Eye (tissue), 1 donor: Measurements from ENCODE around the gene SFMBT2.
"Not testable (repeated sequence)": the region's sequence is repeated elsewhere in the genome, so short reads cannot be mapped to it uniquely, and the experiment has no call there.

Experiments used
- DNase-seq: peaks from one replicate; pipeline ENCODE4 v3.0.0-alpha.2; 2015

SFMBT2 gene

DNA sequence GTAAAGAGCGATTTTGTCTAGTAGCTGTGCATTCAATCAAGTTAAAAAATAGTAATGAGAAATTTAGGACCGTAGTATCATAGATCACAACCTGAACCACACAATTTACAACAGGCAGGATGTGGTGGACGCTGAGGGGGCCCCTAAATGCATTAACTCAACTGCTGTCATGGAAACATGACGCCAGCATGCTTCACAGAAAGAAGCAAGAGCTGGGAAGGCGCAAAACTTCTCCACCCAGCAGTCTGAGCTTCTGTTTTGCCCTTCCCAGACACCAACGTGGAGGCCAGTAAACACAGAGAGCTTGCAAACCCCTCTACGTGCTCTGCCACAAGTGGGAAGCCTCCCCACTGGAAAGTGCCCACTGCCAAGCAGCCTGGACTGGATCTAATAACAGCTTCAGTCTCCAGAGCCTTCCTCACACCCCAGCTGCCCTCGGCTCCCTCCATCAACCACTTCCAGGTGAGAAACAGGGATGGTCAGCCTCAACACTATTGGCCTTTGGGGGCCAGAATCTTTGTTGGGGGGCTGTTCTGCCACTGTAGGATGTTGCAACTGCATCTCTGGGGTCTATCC, 151.8 kb downstream of the SFMBT2 start:
- DNase-seq, result no peak

- no peak for DNase-seq
These were observed 155.3 kb downstream of the SFMBT2 start for GRCh38 chr10:7255517-7255916.

DNA sequence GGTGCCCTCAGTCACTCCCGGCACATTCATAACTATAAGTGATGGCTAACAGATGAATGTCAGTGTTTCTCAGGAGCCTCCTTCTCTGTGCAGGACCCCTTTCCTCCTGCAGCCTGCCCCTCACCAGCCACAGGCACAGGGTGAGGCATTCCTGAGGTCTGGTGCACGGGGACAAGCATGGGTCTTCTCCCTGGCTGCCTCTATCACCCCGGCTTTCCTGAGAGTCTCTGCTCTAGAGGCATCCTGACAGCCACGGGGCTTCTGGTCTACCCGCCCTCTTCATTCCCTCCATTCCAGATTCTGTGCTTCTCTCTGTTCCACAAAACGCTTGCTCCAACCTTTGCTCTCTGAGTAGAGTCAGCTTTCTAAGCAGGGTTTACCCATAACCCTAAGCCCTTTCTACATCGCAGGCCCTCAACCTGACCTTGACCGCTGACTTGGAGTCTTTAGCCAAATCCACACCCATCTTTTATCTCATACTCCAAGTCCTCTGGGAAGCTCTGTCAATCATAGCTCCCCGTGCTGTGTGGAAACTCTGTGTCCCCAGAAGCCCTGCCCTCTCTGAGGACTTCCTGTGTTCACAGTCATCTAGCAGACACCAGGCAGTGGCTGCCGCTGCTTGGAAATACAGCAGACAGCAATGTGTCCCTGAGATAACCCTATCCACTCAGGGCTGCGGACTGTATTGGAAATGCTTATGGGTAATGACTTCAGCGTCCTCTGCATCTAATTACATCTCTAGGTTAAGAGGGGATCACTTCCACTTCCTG, 159.0 kb downstream of the SFMBT2 start:
- no peak for DNase-seq

- no peak for DNase-seq
These were observed 160.6 kb downstream of the SFMBT2 start for GRCh38 chr10:7250236-7250635.

DNA sequence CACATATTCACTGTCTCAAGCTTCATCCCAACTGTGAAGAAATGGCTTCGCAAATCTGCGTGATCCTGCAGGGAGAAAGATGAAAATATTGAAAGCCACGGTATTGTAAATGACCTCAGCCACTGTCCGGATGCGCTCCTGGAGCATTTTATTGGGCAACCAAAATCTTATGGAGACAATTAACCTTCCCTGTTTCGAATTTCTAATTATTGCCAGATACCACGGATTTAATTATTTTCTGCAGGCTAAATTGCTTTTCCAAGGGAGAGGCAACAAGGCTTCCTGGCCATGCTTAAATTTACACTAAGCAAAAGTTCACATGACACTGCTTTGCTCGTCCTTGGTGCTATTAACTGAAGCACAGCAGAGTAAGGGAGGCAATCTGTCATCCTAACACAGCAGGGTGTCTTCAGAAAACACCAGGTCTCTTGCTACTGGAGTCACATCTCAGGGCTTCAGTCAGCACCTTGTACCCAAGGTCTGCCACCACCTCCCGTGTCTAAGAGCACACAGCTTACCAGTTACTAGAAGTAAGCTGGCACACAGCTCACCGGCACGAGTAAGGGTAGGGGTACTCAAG, 162.2 kb downstream of the SFMBT2 start:
- DNase-seq, result no peak

DNA sequence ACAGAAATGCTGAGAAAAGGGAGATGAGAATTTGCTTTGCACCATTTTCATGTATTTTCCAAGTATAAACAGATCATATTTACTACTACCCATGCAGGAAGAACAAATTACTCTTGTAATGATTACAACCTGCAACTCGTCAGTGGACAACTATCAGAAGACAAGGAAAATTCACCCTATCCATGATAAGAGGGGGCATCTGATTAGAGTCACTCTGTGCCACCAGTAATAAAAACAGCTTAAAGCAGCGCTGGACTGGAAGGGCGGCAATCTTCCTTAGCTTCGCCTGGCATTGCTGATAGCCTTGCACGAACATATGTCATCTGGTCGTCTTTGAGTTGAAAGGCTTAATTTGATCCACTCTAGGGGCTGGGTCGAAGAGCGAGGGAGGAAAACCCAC, 162.7 kb downstream of the SFMBT2 start:
- no peak for DNase-seq

DNA sequence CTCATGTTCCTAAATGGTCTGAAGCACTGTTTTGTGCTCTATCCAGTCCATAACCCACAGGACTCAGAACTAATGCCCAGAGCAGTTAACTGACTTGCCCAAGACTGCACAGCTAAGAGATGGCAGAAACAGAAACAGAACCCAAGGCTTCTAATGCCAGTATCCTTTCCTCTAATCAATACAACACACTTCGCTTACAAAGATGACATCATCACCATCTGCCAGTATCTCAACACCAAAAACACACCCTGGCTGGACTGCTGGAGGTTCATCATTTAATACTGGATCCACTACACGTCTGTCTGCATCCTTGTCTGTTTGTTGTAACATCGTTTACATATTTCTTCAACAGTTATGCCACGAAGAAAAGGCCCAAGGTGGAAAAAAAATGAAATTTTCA, 165.3 kb downstream of the SFMBT2 start:
- no peak for DNase-seq

GRCh38 chr10:7243873-7244272, 167.0 kb downstream of the SFMBT2 start:
- no peak for DNase-seq

GRCh38 chr10:7243139-7243538, 167.7 kb downstream of the SFMBT2 start:
- DNase-seq, result no peak

DNA sequence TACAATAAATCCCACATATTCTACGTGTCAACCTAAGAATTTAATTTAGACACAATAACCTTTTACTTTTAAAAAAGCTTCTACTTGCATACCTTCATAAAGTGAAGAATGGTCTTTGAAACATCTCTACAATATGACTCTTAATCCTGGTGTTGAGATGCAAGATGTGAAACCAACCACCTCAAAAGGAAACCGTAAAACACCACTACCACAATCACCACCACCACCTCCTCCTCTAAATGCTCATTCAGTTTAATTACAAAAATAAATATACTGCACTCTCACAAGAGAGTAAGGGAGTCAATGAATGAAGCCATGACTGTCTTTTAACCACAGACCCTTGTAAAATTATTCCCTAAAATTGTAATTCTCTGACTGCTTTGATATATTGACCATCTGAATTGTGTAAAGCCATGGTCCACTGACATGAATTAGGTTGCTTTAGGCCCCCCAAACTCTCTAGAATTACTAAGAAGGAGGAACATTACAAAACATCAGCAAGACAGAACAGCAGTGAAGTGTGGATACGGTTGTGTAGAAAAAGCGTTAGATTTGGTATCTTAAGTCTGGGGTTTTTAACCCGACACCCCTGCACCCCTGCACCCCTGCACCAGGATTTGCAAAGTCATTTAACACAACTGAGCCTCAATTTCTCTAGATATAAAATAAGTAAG, 171.4 kb downstream of the SFMBT2 start:
- DNase-seq, result no peak

- no peak for DNase-seq
These were observed 175.5 kb downstream of the SFMBT2 start for GRCh38 chr10:7235376-7235775.

DNA sequence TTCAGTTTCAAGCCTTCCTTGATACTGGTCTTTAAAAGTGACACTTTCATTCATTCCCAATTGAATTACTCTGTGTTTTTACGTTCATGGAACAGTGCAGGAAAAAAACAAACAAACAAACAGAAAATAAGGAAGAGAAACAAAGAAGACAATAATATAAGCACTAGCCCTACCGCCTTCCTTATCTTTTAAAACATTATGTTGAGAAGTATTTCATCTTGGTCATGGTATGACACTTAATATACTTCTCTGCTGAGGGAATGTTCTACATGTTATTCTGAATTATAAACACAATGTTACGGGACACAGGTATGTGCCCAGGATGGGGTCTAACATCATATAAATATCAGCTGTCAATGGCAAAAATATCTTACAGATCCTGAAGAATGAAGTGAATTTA, 176.7 kb downstream of the SFMBT2 start:
- DNase-seq, result no peak

- DNase-seq, result peak; percentile 8
These were observed 177.4 kb downstream of the SFMBT2 start for GRCh38 chr10:7233259-7233991.

DNA sequence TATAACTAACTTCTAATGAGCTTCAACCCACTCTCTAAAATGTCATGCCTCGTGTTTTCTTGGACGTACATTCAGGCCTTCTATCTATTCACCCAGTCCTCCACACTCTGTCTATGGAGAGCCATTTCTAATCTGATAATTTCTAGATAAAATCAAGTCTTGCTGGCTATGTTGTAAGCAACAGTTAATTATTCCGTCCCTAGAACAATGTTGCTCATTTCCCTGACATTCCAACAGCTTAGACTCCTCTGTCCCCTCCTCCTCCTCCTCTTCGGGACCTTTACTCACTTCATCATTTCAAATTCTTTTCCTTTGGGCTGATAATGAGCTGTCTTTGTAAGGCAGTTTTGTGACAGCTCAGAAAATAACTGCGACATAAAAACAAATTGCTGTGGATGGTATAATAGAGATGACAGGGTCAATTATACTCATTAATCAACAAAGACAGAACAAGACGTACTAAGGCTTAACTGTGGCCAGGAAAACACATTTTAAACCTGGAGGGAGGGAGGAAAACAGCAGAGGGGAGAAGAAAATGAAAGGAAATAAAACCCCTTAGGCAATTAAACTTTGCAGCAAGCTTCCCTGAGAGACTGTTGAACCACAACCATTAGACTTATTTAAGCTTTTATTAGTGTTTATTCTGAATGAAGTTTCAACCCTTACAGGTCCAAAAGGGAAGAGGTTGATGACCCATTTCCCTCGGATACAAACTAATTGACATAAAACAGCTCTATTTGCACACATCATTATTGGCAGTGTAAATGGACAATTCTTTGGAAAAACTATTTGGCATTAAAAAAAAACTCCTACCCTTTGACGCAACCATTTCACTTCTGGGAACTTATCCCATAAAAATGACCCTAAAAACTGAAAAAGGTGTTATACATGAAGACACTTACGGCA, 179.1 kb downstream of the SFMBT2 start:
- DNase-seq, result peak; percentile 86

GRCh38 chr10:7230951-7231350, 179.9 kb downstream of the SFMBT2 start:
- no peak for DNase-seq

GRCh38 chr10:7230036-7230435, 180.8 kb downstream of the SFMBT2 start:
- DNase-seq, result no peak

- DNase-seq, result peak; percentile 51
These were observed 185.7 kb downstream of the SFMBT2 start for GRCh38 chr10:7225133-7225532.

GRCh38 chr10:7218968-7219367, 191.9 kb downstream of the SFMBT2 start:
- DNase-seq, result no peak

DNA sequence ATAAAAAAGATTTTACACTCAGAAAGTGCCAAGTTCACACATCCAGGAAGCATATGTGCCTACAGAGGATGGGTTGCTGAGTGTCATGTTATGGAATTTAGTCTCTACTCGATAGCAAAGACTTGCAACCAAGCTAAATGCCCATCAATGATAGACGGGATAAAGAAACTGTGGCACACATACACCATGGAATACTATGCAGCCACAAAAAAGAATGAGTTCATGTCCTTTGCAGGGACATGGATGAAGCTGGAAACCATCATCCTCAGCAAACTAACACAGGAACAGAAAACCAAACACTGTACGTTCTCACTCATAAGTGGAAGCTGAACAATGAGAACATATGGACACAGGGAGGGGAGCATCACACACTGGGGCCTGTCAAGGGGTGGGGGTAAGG, 198.1 kb downstream of the SFMBT2 start:
- not testable (repeated sequence) for DNase-seq

- no peak for DNase-seq
These were observed 198.8 kb downstream of the SFMBT2 start for GRCh38 chr10:7211857-7212577.

DNA sequence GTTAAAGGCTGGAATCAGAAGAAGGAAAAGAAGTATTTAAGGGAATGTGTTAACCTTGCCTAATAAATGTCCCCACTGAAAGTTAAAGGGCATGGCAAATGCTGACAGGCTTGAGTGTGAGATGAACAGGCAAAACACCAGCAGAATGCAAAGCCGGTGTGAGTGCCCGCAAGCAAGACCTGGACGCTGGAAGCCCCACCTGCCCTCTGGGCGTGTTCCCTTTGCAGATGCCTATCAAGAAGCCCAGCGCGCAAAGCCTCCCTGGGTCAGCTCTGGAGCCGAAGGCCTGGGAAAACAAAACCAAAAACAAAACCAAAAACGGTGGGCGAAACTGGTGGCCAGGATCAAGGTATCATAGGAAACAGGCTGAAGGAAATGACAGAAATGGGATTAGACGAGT, 200.3 kb downstream of the SFMBT2 start:
- DNase-seq, result no peak
